ENCODE data around the gene CEP250. TPM values are rescaled to one million over a fixed set of nuclear protein-coding genes. Genes with fewer than 3 reads are reported as not detected.
"Not testable (repeated sequence)": the region's sequence is repeated elsewhere in the genome, so short reads cannot be mapped to it uniquely, and the experiment has no call there.

CEP250 gene
- total RNA-seq, 1 donor from 2014 or later: 32.0 TPM

GRCh38 chr20:35449855-35450254, 5.5 kb upstream of the CEP250 start:
- DNase-seq (ENCODE audit: extremely low read depth, low read depth, low spot score): not testable (repeated sequence)

GRCh38 chr20:35451295-35451694, 4.1 kb upstream of the CEP250 start:
- DNase-seq (ENCODE audit: extremely low read depth, low read depth, low spot score): no peak

- DNase-seq (ENCODE audit: extremely low read depth, low read depth, low spot score): no peak
These were observed 1.8 kb upstream of the CEP250 start for GRCh38 chr20:35453647-35454046.

- DNase-seq (ENCODE audit: extremely low read depth, low read depth, low spot score): not testable (repeated sequence)
These were observed 1.3 kb downstream of the CEP250 start for GRCh38 chr20:35456700-35457099.

- DNase-seq (ENCODE audit: extremely low read depth, low read depth, low spot score): not testable (repeated sequence)
These were observed 2.1 kb downstream of the CEP250 start for GRCh38 chr20:35457539-35457938.

- DNase-seq (ENCODE audit: extremely low read depth, low read depth, low spot score): no peak
These were observed 3.0 kb downstream of the CEP250 start for GRCh38 chr20:35458388-35458787.

GRCh38 chr20:35461620-35462019, 6.2 kb downstream of the CEP250 start:
- no peak for DNase-seq (ENCODE audit: extremely low read depth, low read depth, low spot score)

GRCh38 chr20:35462351-35462750, 7.0 kb downstream of the CEP250 start:
- no peak for DNase-seq (ENCODE audit: extremely low read depth, low read depth, low spot score)

GRCh38 chr20:35463455-35464300, 8.3 kb downstream of the CEP250 start:
- DNase-seq (ENCODE audit: extremely low read depth, low read depth, low spot score): no peak

GRCh38 chr20:35465976-35466375, 10.6 kb downstream of the CEP250 start:
- no peak for DNase-seq (ENCODE audit: extremely low read depth, low read depth, low spot score)

- no peak for DNase-seq (ENCODE audit: extremely low read depth, low read depth, low spot score)
These were observed 11.5 kb downstream of the CEP250 start for GRCh38 chr20:35466856-35467255.

- DNase-seq (ENCODE audit: extremely low read depth, low read depth, low spot score): no peak
These were observed 12.2 kb downstream of the CEP250 start for GRCh38 chr20:35467339-35468224.

GRCh38 chr20:35468671-35469334, 13.4 kb downstream of the CEP250 start:
- DNase-seq (ENCODE audit: extremely low read depth, low read depth, low spot score): no peak

GRCh38 chr20:35472209-35472608, 16.8 kb downstream of the CEP250 start:
- DNase-seq (ENCODE audit: extremely low read depth, low read depth, low spot score): no peak

- DNase-seq (ENCODE audit: extremely low read depth, low read depth, low spot score): no peak
These were observed 18.3 kb downstream of the CEP250 start for GRCh38 chr20:35473684-35474083.

- DNase-seq (ENCODE audit: extremely low read depth, low read depth, low spot score): no peak
These were observed 19.0 kb downstream of the CEP250 start for GRCh38 chr20:35474303-35474871.

GRCh38 chr20:35476288-35476687, 20.9 kb downstream of the CEP250 start:
- DNase-seq (ENCODE audit: extremely low read depth, low read depth, low spot score): no peak

- DNase-seq (ENCODE audit: extremely low read depth, low read depth, low spot score): no peak
These were observed 23.5 kb downstream of the CEP250 start for GRCh38 chr20:35478804-35479472.

GRCh38 chr20:35479798-35480197, 24.4 kb downstream of the CEP250 start:
- DNase-seq (ENCODE audit: extremely low read depth, low read depth, low spot score): no peak

GRCh38 chr20:35487479-35487878, 32.1 kb downstream of the CEP250 start:
- DNase-seq (ENCODE audit: extremely low read depth, low read depth, low spot score): no peak

All from glomerular endothelial cell (primary cell).